Ishikawa (cell line): ENCODE data around the gene GNB5.

Experiments used
- CEBPB ChIP-seq: IDR thresholded peaks from 2 replicates; pipeline ENCODE4 v1.6.1; 2012
- CREB1 ChIP-seq: IDR thresholded peaks from 2 replicates; pipeline ENCODE4 v1.6.1; 2012; ENCODE audit warnings: low read depth
- EP300 ChIP-seq: IDR thresholded peaks from 2 replicates; pipeline ENCODE4 v1.6.1; 2012; ENCODE audit warnings: borderline replicate concordance
- FOXM1 ChIP-seq: IDR thresholded peaks from 2 replicates; pipeline ENCODE4 v1.6.1; 2012; ENCODE audit warnings: low read depth, borderline replicate concordance
- MAX ChIP-seq: IDR thresholded peaks from 2 replicates; pipeline ENCODE4 v1.6.1; 2012
- NFIC ChIP-seq: IDR thresholded peaks from 2 replicates; pipeline ENCODE4 v1.6.1; 2012
- REST ChIP-seq: IDR thresholded peaks from 2 replicates; pipeline ENCODE4 v1.6.1; 2012; ENCODE audit warnings: low read depth, mild to moderate bottlenecking
- YY1 ChIP-seq: IDR thresholded peaks from 2 replicates; pipeline ENCODE4 v1.6.1; 2012; ENCODE audit warnings: low read depth
- TF ChIP-seq, protein P1 (sequence below): IDR thresholded peaks from 2 replicates; pipeline ENCODE4 v1.6.1; 2012

DNA sequence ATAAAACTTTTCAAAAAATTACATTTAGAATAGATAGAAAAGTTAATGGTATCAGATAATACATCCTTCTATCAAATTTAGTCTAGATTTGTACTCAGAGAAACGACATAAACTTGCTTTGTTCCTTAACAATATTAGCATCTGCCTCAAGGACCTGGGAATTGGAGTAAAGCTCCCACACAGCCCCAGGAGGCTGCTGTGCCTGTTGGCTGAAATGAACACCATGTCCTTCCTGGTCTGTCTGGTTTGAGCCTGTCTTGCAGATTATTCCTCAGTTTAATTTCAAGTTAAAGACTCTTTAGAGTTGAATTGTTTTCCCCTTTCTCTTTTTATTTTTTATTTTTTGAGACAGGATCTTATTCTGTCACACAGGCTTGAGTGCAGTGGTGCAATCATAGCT, 19.4 kb downstream of the GNB5 start:
- TF ChIP-seq CREB1 (no peak), NFIC (no peak), CEBPB (no peak), REST (no peak), EP300 (no peak), MAX (no peak), FOXM1 (no peak), YY1 (no peak)
- TF ChIP-seq, protein P1, sequence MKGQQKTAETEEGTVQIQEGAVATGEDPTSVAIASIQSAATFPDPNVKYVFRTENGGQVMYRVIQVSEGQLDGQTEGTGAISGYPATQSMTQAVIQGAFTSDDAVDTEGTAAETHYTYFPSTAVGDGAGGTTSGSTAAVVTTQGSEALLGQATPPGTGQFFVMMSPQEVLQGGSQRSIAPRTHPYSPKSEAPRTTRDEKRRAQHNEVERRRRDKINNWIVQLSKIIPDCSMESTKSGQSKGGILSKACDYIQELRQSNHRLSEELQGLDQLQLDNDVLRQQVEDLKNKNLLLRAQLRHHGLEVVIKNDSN: no peak
